Caco-2 (cell line): ENCODE measurements around the gene CCDC178. TPM values are rescaled to one million over a fixed set of nuclear protein-coding genes. Genes with fewer than 3 reads are reported as not detected.

ENCODE experiments used
- BruUV-seq: library from RNA; stranded (reverse); fragments of 400-500 nt; replicated peaks from 2 replicates; lab custom pipeline; 2021; lab: Mats Ljungman, UMichigan
- CTCF ChIA-PET: fragments of 300-600 bp; sonication (Branson Sonifier 250); formaldehyde crosslinking; loops from one replicate; lab custom pipeline; 2022; ENCODE audit warnings: antibody characterized with exemption; lab: Charles Lee
- POLR2A ChIA-PET: fragments of 300-600 bp; sonication (Branson Sonifier 250); formaldehyde crosslinking; loops from one replicate; lab custom pipeline; 2022; ENCODE audit warnings: antibody characterized with exemption; lab: Charles Lee
- DNase-seq, 2 experiments: peaks; one replicate each; pipeline versions ENCODE4 v3.0.0 to v3.0.0-alpha.2; 2020 to 2022
- H3K27me3 ChIP-seq: replicated peaks from 2 replicates; pipeline ENCODE4 v1.6.0; 2011; ENCODE audit warnings: low read length; ENCODE audit not compliant: control insufficient read depth, insufficient read depth
- H3K36me3 ChIP-seq: 2 replicates; pipeline ENCODE4 v1.5.1; 2011; ENCODE audit warnings: low read length; ENCODE audit not compliant: control insufficient read depth, insufficient read depth
- H3K4me1 ChIP-seq: fragments of 250-450 bp; sonication (Bioruptor Pico); 2 replicates; pipeline ENCODE4 v1.5.1; 2020; ENCODE audit warnings: mild to moderate bottlenecking
- H3K4me3 ChIP-seq: 2 replicates; pipeline ENCODE4 v1.5.1; 2011; ENCODE audit warnings: low read depth, mild to moderate bottlenecking, control low read depth, low read length
- H3K9me3 ChIP-seq: fragments of 250-450 bp; sonication (Bioruptor Pico); 2 replicates; pipeline ENCODE4 v1.5.1; 2020; ENCODE audit warnings: mild to moderate bottlenecking, moderate library complexity
- H3K27ac Mint-ChIP-seq: one replicate; pipeline ENCODE4 v1.8.0; 2022; ENCODE audit warnings: mixed read lengths; ENCODE audit not compliant: unreplicated experiment
- H3K27me3 Mint-ChIP-seq: one replicate; pipeline ENCODE4 v1.8.0; 2022; ENCODE audit warnings: mixed read lengths; ENCODE audit not compliant: insufficient read depth, unreplicated experiment
- H3K36me3 Mint-ChIP-seq: one replicate; pipeline ENCODE4 v1.8.0; 2022; ENCODE audit warnings: mild to moderate bottlenecking, mixed read lengths; ENCODE audit not compliant: insufficient read depth, unreplicated experiment
- H3K4me1 Mint-ChIP-seq: one replicate; pipeline ENCODE4 v1.8.0; 2022; ENCODE audit warnings: low read depth, mixed read lengths; ENCODE audit not compliant: unreplicated experiment
- H3K4me3 Mint-ChIP-seq: one replicate; pipeline ENCODE4 v1.8.0; 2022; ENCODE audit warnings: mild to moderate bottlenecking, moderate library complexity, mixed read lengths; ENCODE audit not compliant: unreplicated experiment
- H3K9me3 Mint-ChIP-seq: one replicate; pipeline ENCODE4 v1.8.0; 2022; ENCODE audit warnings: mixed read lengths; ENCODE audit not compliant: unreplicated experiment
- CTCF ChIP-seq, 2 experiments: fragments of 200-600 bp in 1 of 2; IDR thresholded peaks; 1 replicate in 1 of 2; 2 replicates in 1 of 2; pipeline versions ENCODE4 v1.5.1 to v1.8.0; 2011 to 2022; ENCODE audit warnings: antibody characterized with exemption in 1 of 2, control low read depth in 1 of 2, inconsistent platforms in 1 of 2, low read depth in 1 of 2, low read length in 1 of 2, mild to moderate bottlenecking in 1 of 2, moderate library complexity in 1 of 2; ENCODE audit not compliant: insufficient read depth in 1 of 2, severe bottlenecking in 1 of 2, unreplicated experiment in 1 of 2
- intact Hi-C: fragments of 100-400 bp; cut with micrococcal nuclease; formaldehyde crosslinking; loops from one replicate; pipeline ENCODE4 v1.10.0; 2022; ENCODE audit not compliant: unreplicated experiment
- total RNA-seq: library from RNA; stranded (reverse); gene quantifications from 2 replicates; pipeline ENCODE4 v1.2.3, GENCODE V29; 2022

Gene CCDC178
- total RNA-seq, 1 experiment from 2014 or later, result not detected

DNA sequence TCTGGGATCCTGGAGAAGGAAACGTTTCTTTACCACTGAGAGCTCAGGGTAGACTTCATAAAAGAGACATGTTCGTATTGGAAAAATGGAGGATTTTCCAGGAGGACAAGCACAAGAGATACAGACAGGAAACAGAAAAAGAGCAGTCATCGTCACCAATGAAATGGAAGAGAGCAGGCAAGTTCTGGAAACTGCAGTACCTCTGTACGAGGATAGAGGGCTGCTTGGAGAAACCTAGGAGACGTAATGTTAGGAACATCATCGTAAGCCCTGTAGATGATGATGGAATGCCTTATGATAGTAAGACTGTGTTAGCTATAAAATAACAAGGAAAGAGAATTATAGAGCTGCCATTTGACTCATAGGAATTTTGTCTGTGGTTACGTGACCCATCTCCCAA, 546.6 kb downstream of the CCDC178 start:
- Mint-ChIP-seq H3K36me3 (no peaks in the 10 kb centered on the region), H3K4me3 (no peak overlapping the region), H3K9me3 (peaks cover 10% of the 10 kb centered on the region), H3K4me1 (no peaks in the 10 kb centered on the region), H3K27ac (no peak overlapping the region), H3K27me3 (no peaks in the 10 kb centered on the region)
- Histone ChIP-seq H3K36me3 (no peaks in the 10 kb centered on the region), H3K4me1 (no peaks in the 10 kb centered on the region), H3K27me3 (no peaks in the 10 kb centered on the region), H3K4me3 (no peak overlapping the region), H3K9me3 (no peaks in the 10 kb centered on the region)
- DNase-seq, result peak in 1 of 2 experiments; percentile 2
- TF ChIP-seq CTCF (IDR thresholded peaks at IDR 0.05; ENCODE audit: insufficient read depth in 1 of 2, low read depth in 1 of 2, low read length in 1 of 2, severe bottlenecking in 1 of 2, unreplicated experiment in 1 of 2), result no peak
- BruUV-seq, result no TSS peak
- POLR2A ChIA-PET, result no interaction called here
- intact Hi-C loops, result no loop called here
- CTCF ChIA-PET, result no interaction called here

GRCh38 chr18:32891797-32892196, 548.7 kb downstream of the CCDC178 start:
- H3K9me3 Mint-ChIP-seq, result peaks cover 7% of the 10 kb centered on the region
- ChIA-PET CTCF (no interaction called here), POLR2A (no interaction called here)
- H3K27ac Mint-ChIP-seq, result no peak overlapping the region
- no peak overlapping the region for H3K4me3 Mint-ChIP-seq
- no peaks in the 10 kb centered on the region for H3K36me3 Mint-ChIP-seq
- intact Hi-C loops, result no loop called here
- Histone ChIP-seq H3K4me1 (no peaks in the 10 kb centered on the region), H3K4me3 (no peak overlapping the region), H3K27me3 (no peaks in the 10 kb centered on the region), H3K36me3 (no peaks in the 10 kb centered on the region), H3K9me3 (no peaks in the 10 kb centered on the region)
- TF ChIP-seq CTCF (IDR thresholded peaks at IDR 0.05; ENCODE audit: insufficient read depth in 1 of 2, low read depth in 1 of 2, low read length in 1 of 2, severe bottlenecking in 1 of 2, unreplicated experiment in 1 of 2), result no peak
- no peaks in the 10 kb centered on the region for H3K4me1 Mint-ChIP-seq
- H3K27me3 Mint-ChIP-seq, result no peaks in the 10 kb centered on the region
- BruUV-seq, result no TSS peak
- DNase-seq, result no peak

- no peak overlapping the region for H3K27ac Mint-ChIP-seq
- no peaks in the 10 kb centered on the region for H3K36me3 Mint-ChIP-seq
- intact Hi-C loops, result no loop called here
- DNase-seq, result no peak
- CTCF ChIA-PET, result no interaction called here
- POLR2A ChIA-PET, result no interaction called here
- H3K27me3 ChIP-seq, result no peaks in the 10 kb centered on the region
- no peak overlapping the region for H3K4me3 ChIP-seq
- TF ChIP-seq CTCF (IDR thresholded peaks at IDR 0.05; ENCODE audit: insufficient read depth in 1 of 2, low read depth in 1 of 2, low read length in 1 of 2, severe bottlenecking in 1 of 2, unreplicated experiment in 1 of 2), result no peak
- no TSS peak for BruUV-seq
- H3K4me1 ChIP-seq, result no peaks in the 10 kb centered on the region
- no peaks in the 10 kb centered on the region for H3K27me3 Mint-ChIP-seq
- H3K4me3 Mint-ChIP-seq, result no peak overlapping the region
- no peaks in the 10 kb centered on the region for H3K9me3 ChIP-seq
- no peaks in the 10 kb centered on the region for H3K9me3 Mint-ChIP-seq
- no peaks in the 10 kb centered on the region for H3K4me1 Mint-ChIP-seq
- H3K36me3 ChIP-seq, result no peaks in the 10 kb centered on the region
Measured at GRCh38 chr18:32891130-32891529, 549.4 kb downstream of the CCDC178 start.
